ENCODE results near the gene PLCB2.

Gene PLCB2, protein sequence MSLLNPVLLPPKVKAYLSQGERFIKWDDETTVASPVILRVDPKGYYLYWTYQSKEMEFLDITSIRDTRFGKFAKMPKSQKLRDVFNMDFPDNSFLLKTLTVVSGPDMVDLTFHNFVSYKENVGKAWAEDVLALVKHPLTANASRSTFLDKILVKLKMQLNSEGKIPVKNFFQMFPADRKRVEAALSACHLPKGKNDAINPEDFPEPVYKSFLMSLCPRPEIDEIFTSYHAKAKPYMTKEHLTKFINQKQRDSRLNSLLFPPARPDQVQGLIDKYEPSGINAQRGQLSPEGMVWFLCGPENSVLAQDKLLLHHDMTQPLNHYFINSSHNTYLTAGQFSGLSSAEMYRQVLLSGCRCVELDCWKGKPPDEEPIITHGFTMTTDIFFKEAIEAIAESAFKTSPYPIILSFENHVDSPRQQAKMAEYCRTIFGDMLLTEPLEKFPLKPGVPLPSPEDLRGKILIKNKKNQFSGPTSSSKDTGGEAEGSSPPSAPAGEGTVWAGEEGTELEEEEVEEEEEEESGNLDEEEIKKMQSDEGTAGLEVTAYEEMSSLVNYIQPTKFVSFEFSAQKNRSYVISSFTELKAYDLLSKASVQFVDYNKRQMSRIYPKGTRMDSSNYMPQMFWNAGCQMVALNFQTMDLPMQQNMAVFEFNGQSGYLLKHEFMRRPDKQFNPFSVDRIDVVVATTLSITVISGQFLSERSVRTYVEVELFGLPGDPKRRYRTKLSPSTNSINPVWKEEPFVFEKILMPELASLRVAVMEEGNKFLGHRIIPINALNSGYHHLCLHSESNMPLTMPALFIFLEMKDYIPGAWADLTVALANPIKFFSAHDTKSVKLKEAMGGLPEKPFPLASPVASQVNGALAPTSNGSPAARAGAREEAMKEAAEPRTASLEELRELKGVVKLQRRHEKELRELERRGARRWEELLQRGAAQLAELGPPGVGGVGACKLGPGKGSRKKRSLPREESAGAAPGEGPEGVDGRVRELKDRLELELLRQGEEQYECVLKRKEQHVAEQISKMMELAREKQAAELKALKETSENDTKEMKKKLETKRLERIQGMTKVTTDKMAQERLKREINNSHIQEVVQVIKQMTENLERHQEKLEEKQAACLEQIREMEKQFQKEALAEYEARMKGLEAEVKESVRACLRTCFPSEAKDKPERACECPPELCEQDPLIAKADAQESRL

DNA sequence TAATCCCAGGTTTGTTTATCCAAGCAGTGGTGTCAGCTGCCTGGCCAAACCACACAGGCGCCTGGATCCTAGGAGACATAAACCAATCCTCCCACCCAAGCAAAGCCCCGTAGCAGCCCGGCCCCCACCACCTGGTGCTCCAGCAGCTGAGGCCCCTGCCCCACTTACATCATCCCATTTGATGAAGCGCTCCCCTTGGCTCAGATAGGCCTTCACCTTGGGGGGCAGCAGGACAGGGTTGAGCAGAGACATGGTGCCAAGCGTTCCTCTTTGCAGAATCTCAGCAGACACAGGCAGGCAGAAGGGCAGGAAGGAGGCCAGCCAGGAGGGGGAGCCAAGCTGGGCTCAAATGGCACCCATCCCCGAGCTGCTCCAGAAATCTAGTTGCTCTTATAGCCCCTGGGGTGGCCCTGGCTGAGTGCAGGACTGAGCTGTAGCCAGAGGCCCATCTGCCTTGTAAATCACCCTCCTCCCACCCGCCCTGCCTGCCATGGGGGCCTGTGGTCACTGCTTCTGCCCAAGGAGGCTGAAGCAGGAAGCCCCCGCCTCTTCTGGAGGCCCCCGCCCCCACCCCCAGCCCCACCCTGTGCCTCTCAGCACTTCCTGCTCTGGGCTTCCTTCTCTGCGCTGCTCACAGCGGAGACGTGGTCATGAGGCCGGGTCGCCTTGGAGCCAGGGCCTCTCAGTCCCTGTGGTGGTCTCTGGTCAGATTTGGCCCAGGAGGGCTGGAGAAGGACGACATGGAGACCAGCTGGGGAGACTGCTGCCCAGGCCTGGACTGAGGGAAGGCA lies at the start of gene PLCB2:
TSS of gene PLCB2 (minus strand) at position 515 of the 791 bp plus-strand sequence. CDS start at position 252, 263 bp downstream.
- peaks cover 37% of the 10 kb centered on the region for H3K4me1 Mint-ChIP-seq (ENCODE audit: low read depth)
- no peaks in the 10 kb centered on the region for H3K9me3 Mint-ChIP-seq
- peaks cover 14% of the 10 kb centered on the region for H3K27me3 Mint-ChIP-seq (ENCODE audit: low read depth)
- peak within 1 kb of the TSS; percentile 97 for H3K27ac Mint-ChIP-seq
- peaks cover 15% of the 10 kb centered on the region for H3K36me3 Mint-ChIP-seq (ENCODE audit: low read depth)
- peak within 1 kb of the TSS; percentile 95 for H3K4me3 Mint-ChIP-seq

DNA sequence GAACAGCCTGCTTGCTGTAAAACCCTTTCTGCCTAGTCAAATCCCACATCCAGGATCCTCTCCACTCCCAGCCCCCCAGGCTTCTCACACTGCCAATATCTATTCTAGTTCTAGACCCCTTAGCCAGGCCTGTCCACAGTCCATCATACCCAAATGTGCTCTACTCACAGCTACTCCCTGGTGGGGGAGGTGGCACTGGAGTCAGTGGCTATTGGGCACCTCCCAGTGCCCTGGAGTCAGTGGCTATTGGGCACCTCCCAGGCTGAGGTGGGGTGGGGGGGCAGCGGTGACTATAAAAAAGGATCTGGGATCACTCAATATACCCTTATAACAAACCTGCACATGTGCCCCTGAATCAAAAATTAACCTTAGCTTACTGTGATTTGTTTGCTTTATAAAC lies 49.5 kb upstream of the PLCB2 start:
- H3K4me1 Mint-ChIP-seq (ENCODE audit: low read depth) = peaks cover 6% of the 10 kb centered on the region
- no peaks in the 10 kb centered on the region for H3K9me3 Mint-ChIP-seq
- peak overlapping the region; percentile 22 for H3K4me3 Mint-ChIP-seq
- peaks cover 38% of the 10 kb centered on the region for H3K27me3 Mint-ChIP-seq (ENCODE audit: low read depth)
- H3K27ac Mint-ChIP-seq = no peak overlapping the region
- no peaks in the 10 kb centered on the region for H3K36me3 Mint-ChIP-seq (ENCODE audit: low read depth)

DNA sequence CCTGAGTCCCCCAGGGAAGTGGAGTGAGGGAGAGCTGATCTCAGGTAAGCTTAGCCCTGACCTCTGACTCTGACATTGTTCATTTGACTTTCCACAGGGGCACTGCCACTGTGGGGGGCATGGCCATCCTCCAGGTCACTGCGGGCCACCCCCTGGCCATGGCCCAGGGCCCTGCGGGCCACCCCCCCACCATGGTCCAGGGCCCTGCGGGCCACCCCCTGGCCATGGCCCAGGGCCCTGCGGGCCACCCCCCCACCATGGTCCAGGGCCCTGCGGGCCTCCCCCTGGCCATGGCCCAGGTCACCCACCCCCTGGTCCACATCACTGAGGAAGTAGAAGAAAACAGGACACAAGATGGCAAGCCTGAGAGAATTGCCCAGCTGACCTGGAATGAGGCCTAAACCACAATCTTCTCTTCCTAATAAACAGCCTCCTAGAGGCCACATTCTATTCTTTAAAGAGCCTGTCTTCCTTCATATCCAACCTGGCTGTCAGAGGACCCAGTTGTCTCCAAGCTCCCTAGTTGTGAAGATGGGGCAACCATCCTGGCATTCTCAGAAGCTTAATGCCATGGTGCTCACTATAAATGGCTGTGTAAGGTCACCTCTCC lies 48.3 kb upstream of the PLCB2 start:
- peaks cover 6% of the 10 kb centered on the region for H3K4me1 Mint-ChIP-seq (ENCODE audit: low read depth)
- H3K9me3 Mint-ChIP-seq = no peaks in the 10 kb centered on the region
- peaks cover 39% of the 10 kb centered on the region for H3K27me3 Mint-ChIP-seq (ENCODE audit: low read depth)
- no peaks in the 10 kb centered on the region for H3K36me3 Mint-ChIP-seq (ENCODE audit: low read depth)
- no peak overlapping the region for H3K4me3 Mint-ChIP-seq
- no peak overlapping the region for H3K27ac Mint-ChIP-seq

DNA sequence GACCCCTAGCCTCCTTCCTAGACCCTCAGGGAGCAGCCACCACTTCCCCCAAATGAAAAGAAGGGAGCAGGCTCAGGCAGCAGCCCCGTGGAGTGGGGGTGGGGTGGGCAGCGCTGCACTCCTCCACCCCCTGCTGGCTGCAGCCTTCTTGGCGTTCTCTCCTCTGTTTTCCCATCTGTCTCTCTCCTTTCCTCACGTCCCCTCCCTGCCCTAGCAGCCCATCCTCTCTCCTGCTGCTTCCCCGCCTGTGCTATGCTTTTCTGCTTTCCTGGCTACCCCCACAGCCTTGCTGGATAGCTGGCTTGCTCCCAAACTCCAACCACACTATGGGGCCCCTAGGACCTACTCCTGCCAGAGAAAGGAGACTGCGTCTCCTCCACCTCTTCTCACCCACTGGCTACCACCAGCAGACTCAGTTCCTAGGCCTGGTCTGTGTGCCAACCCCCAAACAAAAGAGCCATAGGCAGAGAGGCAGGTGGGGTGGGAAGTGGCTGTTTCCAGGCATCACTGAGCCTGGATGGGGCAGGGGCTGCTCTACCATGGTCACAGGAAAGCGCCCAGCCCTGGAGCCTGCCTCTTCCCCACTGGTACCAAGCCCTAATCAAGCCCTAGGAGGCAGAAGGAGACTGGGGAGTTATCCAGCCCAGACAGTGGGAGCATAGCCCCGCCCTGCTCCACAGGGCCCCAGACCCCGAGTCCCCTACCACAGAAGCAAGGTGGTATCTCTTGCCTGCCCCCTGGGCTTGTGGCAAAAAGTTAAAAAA lies 46.9 kb upstream of the PLCB2 start:
- H3K27ac Mint-ChIP-seq = no peak overlapping the region
- H3K27me3 Mint-ChIP-seq (ENCODE audit: low read depth) = peaks cover 39% of the 10 kb centered on the region
- H3K4me3 Mint-ChIP-seq = no peak overlapping the region
- H3K9me3 Mint-ChIP-seq = no peaks in the 10 kb centered on the region
- H3K4me1 Mint-ChIP-seq (ENCODE audit: low read depth) = peaks cover 6% of the 10 kb centered on the region
- no peaks in the 10 kb centered on the region for H3K36me3 Mint-ChIP-seq (ENCODE audit: low read depth)

DNA sequence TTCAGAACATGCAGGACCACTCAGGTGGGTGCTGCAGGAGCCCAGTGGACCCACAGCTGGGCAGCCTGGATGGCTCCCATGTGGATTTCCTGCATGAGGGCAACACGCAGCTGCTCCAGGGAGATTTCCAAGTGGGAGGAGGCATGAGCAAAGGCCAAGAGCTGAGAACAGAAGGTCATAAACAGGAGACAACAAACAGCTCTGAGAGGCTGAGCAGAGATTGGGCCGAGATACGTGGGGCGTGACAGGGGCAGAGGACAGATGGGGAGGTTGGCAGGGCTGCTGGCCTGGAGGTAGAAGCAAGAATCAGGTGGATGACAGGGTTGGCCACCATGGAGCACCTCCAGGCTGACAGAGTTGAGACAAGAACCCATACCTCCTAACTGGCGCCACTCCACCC lies 46.0 kb upstream of the PLCB2 start:
- H3K4me1 Mint-ChIP-seq (ENCODE audit: low read depth) = peaks cover 5% of the 10 kb centered on the region
- H3K27me3 Mint-ChIP-seq (ENCODE audit: low read depth) = peaks cover 35% of the 10 kb centered on the region
- H3K9me3 Mint-ChIP-seq = no peaks in the 10 kb centered on the region
- no peaks in the 10 kb centered on the region for H3K36me3 Mint-ChIP-seq (ENCODE audit: low read depth)
- H3K27ac Mint-ChIP-seq = no peak overlapping the region
- H3K4me3 Mint-ChIP-seq = no peak overlapping the region

DNA sequence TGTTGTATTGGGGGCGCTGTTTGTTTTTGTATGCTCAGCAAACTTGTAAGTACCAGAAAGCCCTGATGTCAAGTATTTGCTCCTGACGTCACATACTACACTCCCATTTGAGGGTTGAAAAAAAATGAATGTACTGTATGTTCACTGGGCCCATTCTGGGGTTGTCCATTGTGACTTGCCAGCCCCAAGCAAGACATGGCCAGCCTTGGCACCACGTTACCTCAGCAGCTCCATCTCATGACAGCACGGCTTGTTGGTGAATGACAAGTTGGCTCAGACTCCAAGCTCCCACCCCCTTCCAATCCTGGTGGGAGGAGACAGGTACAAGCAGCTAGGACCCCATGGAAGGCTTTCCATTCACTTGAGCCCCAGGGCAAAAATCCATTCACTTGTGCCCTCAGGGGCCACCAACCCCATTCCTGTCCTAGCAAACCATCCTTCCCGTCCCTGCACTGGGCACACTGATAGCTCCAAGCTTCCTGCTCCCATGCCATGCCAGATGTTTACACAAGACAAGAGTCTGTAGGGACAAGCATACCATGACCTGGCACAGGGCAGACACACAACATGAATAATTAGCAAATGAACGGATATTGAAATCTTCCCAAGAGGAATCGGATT lies 44.7 kb upstream of the PLCB2 start:
- Mint-ChIP-seq H3K9me3 (no peaks in the 10 kb centered on the region), H3K27ac (no peak overlapping the region), H3K36me3 (ENCODE audit: low read depth) (no peaks in the 10 kb centered on the region), H3K4me3 (no peak overlapping the region), H3K4me1 (ENCODE audit: low read depth) (peaks cover 3% of the 10 kb centered on the region), H3K27me3 (ENCODE audit: low read depth) (peaks cover 35% of the 10 kb centered on the region)

DNA sequence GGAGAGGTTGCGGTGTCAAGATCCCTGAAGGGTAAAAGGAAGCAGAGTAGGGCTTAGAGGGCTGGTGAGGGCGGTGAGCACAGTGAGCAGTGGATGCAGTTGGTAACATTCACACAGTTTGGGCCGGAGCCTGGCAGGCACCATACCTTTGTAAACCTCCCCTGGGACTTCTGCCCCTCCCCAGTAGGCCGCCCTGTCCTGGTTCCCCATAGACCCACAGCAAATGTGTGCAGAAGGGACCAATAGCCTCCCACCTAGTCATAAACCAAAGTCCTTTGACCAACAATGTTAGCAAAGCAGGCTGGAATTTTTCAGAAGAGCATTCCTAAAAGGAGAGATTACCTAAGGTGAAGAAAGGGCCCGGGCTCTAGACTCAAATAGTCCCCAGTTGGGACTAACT lies 41.4 kb upstream of the PLCB2 start:
- Mint-ChIP-seq H3K9me3 (no peaks in the 10 kb centered on the region), H3K27ac (no peak overlapping the region), H3K27me3 (ENCODE audit: low read depth) (peaks cover 19% of the 10 kb centered on the region), H3K4me3 (no peak overlapping the region), H3K36me3 (ENCODE audit: low read depth) (no peaks in the 10 kb centered on the region), H3K4me1 (ENCODE audit: low read depth) (peaks cover 1% of the 10 kb centered on the region)

DNA sequence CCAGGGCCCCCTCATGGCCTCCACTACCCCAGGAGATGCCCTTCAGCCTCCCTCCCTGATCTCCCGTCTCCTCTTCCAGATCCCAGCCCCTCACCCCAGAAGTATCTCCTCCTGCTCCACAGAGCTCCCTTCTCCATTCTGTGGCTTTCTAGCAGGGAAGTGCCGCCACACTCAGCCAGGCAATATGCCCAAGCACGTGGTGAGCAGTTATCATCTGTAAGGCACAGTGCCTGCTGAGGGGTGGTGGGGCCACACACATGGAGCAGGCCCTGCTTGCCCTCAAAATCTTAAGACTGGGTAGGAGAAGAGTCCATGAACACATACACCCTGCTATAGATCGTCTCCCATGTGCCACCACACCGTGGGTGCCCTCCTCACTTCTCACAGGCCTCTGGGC lies 40.7 kb upstream of the PLCB2 start:
- Mint-ChIP-seq H3K4me3 (no peak overlapping the region), H3K27ac (no peak overlapping the region), H3K9me3 (no peaks in the 10 kb centered on the region), H3K4me1 (ENCODE audit: low read depth) (peaks cover 1% of the 10 kb centered on the region), H3K36me3 (ENCODE audit: low read depth) (no peaks in the 10 kb centered on the region), H3K27me3 (ENCODE audit: low read depth) (peaks cover 12% of the 10 kb centered on the region)

DNA sequence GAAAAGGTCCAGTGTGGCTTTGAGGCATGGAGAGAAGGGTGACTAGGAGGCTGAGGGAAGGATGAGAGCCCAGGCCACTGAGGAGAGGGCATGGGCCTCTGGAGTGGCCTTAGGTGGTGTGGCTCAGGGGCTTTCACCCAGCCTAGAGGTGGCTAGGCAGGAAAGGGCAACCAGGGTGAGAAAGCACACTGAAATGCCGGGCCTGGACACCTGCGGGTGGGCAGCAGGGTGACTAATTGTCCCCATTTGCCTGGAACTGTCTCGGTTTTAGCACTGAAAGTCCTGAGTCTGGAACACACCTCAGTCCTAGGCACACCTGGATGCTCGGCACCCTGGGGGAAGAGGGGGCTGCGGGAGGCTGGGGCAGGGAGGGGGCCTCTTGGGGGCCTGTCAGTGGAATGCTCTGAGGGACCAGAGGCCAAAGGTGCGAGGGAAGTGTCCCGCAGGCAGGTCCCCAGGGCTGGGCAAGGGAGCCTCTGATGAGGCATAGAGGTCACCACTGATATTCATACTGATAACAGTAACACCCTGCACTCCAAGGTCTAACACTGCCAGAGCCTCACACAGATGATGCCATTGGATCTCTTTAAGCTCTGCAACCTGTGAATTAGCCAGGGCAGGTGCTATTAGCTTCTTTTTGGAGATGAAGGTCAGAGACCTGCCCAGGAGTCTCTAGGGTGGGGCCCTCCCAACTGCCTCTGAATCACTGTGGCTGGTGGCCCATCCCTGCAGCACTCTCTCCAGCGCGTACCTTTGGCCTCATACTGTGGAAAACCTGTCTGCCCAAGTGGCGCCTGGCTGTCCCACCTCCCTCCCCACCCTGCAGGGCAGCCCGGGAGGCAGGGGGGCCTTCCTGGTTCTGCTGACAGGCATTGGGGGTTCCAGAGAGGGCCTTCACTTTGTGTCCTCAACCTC lies 40.1 kb upstream of the PLCB2 start:
- Mint-ChIP-seq H3K36me3 (ENCODE audit: low read depth) (no peaks in the 10 kb centered on the region), H3K27me3 (ENCODE audit: low read depth) (peaks cover 6% of the 10 kb centered on the region), H3K4me3 (no peak overlapping the region), H3K9me3 (no peaks in the 10 kb centered on the region), H3K4me1 (ENCODE audit: low read depth) (peaks cover 1% of the 10 kb centered on the region), H3K27ac (no peak overlapping the region)

DNA sequence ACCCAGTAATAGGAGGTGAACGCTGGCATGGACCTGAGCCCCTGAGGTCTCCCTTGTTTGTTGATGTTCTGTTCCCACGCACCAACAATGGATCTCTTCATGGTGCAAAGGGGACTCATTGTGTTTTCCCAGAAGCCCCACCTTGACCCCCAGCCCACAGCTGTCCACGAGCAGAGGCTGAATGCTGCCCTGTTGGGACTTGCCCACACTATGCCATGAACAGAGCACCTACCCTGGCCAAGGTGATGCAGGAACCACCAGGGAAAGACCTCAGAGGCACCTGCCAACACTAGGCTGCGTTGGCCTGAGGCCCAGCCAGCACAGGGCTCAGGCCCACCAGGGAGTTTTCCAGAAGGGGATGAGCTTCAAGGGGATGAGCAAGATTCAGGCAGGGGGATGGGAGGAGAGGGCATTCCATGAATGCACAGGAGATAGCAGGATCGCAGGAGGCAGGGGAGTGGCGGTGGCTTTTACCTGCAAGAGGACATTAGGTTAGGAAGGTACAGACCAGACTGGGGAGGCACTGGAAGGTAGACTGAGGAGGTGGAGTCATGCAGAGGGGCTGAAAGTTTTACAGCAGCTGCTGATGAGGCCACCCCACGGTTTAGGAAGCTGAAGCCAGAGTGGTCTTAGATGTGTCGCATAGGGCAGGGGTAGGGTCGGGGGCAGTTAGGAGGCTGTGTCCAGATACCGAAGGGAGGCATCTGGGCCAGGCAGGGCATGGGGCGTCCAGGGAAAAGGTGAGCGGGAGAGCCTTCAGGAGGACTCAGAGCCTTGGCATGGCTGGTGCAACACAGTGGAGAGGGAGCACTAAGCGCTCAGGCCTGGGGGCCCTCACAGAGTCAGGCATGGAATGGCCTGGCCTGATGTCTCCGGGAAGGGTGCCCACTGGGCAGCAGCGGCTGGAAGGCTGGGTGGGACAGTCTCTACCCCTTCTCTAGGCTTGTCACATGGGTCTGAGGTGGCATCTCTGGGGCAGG lies 39.1 kb upstream of the PLCB2 start:
- no peaks in the 10 kb centered on the region for H3K36me3 Mint-ChIP-seq (ENCODE audit: low read depth)
- no peaks in the 10 kb centered on the region for H3K27me3 Mint-ChIP-seq (ENCODE audit: low read depth)
- no peak overlapping the region for H3K4me3 Mint-ChIP-seq
- no peaks in the 10 kb centered on the region for H3K9me3 Mint-ChIP-seq
- peaks cover 1% of the 10 kb centered on the region for H3K4me1 Mint-ChIP-seq (ENCODE audit: low read depth)
- H3K27ac Mint-ChIP-seq = no peak overlapping the region

DNA sequence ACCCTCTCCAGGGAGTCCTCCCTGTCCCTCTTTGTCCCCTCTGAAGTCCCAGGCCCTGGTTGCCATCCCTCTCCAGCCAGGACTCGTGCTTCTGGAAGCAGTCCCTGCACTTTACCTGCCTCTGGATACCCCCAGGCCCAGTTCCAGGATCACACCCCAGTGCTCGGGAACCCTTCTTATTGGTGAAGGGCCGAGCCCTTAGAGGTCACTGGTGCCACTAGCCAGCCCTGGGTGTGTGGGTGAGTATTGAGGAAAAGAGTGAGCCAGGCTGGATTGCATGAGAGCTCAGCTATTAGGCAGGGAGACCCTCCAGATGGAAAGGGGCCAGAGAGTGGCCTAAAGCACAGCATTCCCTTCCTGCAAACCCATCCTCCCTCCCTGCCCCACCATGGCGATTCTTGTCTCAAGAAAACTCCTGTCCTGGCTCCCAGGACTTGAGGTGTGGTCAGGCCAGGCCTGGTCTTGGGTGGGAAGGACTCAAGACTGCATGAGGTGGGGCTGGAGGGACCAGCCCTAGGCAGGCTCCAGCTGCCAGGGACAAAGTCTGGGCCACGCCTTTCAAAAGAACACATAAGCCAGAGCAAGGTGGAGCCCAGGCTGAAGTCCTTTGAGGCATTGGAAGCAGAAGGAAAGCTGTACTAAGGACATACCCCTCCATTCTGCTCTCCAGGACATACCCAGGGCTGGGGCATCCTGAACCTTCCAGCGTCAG lies 38.3 kb upstream of the PLCB2 start:
- H3K4me3 Mint-ChIP-seq = no peak overlapping the region
- H3K27ac Mint-ChIP-seq = no peak overlapping the region
- no peaks in the 10 kb centered on the region for H3K9me3 Mint-ChIP-seq
- H3K4me1 Mint-ChIP-seq (ENCODE audit: low read depth) = peaks cover 1% of the 10 kb centered on the region
- no peaks in the 10 kb centered on the region for H3K27me3 Mint-ChIP-seq (ENCODE audit: low read depth)
- H3K36me3 Mint-ChIP-seq (ENCODE audit: low read depth) = no peaks in the 10 kb centered on the region

All from T-helper 1 cell treated with Interleukin-12 subunit alpha and Interleukin-12 subunit beta and Interleukin-4 antibody, amounts not matched to agents 30 μg/mL and 1 μg/mL, for 36 hours (primary cell).